ENCODE results near the gene TSPO2. TPM values are rescaled to one million over a fixed set of nuclear protein-coding genes. Genes with fewer than 3 reads are reported as not detected.

TSPO2 gene
- total and polyA plus RNA-seq, 2 donors (not counting 1 experiment from before 2014, with no cell fraction given): not detected

GRCh38 chr6:41045664-41046063, 3.4 kb downstream of the TSPO2 start:
- no peaks in the 10 kb centered on the region for H3K36me3 ChIP-seq (ENCODE audit: control insufficient read depth, insufficient read depth, low read length)
- H3K27ac ChIP-seq (ENCODE audit: insufficient read depth, low read length): no peak overlapping the region
- no peak overlapping the region for H3K9ac ChIP-seq (ENCODE audit: insufficient read depth, low read length)
- peaks cover 2% of the 10 kb centered on the region for H3K27me3 ChIP-seq (ENCODE audit: control insufficient read depth, insufficient read depth, low read length)
- H3K79me2 ChIP-seq (ENCODE audit: control insufficient read depth, insufficient read depth, low read length): no peaks in the 10 kb centered on the region
- TF ChIP-seq CTCF (conservative IDR thresholded peaks at IDR 0.05 in 1 of 2, IDR thresholded peaks at IDR 0.05 in 1 of 2; ENCODE audit: low read depth in 1 of 2, low read length in 2 of 2): no peak
- TF ChIP-seq EZH2 (IDR thresholded peaks at IDR 0.05; ENCODE audit: low read length, missing control alignments): no peak
- H3K4me3 ChIP-seq (replicated peaks in 1 of 4; ENCODE audit: control extremely low read depth in 1 of 4, insufficient read depth in 1 of 4, low read depth in 3 of 4, low read length in 4 of 4): no peak overlapping the region
- DNase-seq (ENCODE audit: low read depth in 2 of 2): no peak
- H4K20me1 ChIP-seq (ENCODE audit: control insufficient read depth, extremely low read depth, insufficient read depth, low read length): no peaks in the 10 kb centered on the region
- H3K4me1 ChIP-seq (ENCODE audit: control insufficient read depth, extremely low read depth, insufficient read depth, low read length): no peaks in the 10 kb centered on the region
- H3K9me3 ChIP-seq (ENCODE audit: control insufficient read depth, insufficient read depth, low read depth, low read length): no peaks in the 10 kb centered on the region
- H2AFZ ChIP-seq (ENCODE audit: low read length): no peak overlapping the region
- no peak overlapping the region for H3K4me2 ChIP-seq (ENCODE audit: extremely low read depth, insufficient read depth, low read length)

- Histone ChIP-seq H3K27ac (ENCODE audit: insufficient read depth, low read length) (no peak overlapping the region), H3K36me3 (ENCODE audit: control insufficient read depth, insufficient read depth, low read length) (no peaks in the 10 kb centered on the region), H3K4me3 (replicated peaks in 1 of 4; ENCODE audit: control extremely low read depth in 1 of 4, insufficient read depth in 1 of 4, low read depth in 3 of 4, low read length in 4 of 4) (no peak overlapping the region), H3K9ac (ENCODE audit: insufficient read depth, low read length) (no peak overlapping the region), H3K79me2 (ENCODE audit: control insufficient read depth, insufficient read depth, low read length) (no peaks in the 10 kb centered on the region), H4K20me1 (ENCODE audit: control insufficient read depth, extremely low read depth, insufficient read depth, low read length) (no peaks in the 10 kb centered on the region), H3K27me3 (ENCODE audit: control insufficient read depth, insufficient read depth, low read length) (peaks cover 2% of the 10 kb centered on the region), H2AFZ (ENCODE audit: low read length) (no peak overlapping the region), H3K9me3 (ENCODE audit: control insufficient read depth, insufficient read depth, low read depth, low read length) (no peaks in the 10 kb centered on the region), H3K4me1 (ENCODE audit: control insufficient read depth, extremely low read depth, insufficient read depth, low read length) (no peaks in the 10 kb centered on the region), H3K4me2 (ENCODE audit: extremely low read depth, insufficient read depth, low read length) (no peak overlapping the region)
- no peak for TF ChIP-seq EZH2 (IDR thresholded peaks at IDR 0.05; ENCODE audit: low read length, missing control alignments)
- no peak for TF ChIP-seq CTCF (conservative IDR thresholded peaks at IDR 0.05 in 1 of 2, IDR thresholded peaks at IDR 0.05 in 1 of 2; ENCODE audit: low read depth in 1 of 2, low read length in 2 of 2)
- DNase-seq (ENCODE audit: low read depth in 2 of 2): no peak
These were observed 3.8 kb downstream of the TSPO2 start for GRCh38 chr6:41046084-41046483.

- Histone ChIP-seq H3K4me2 (ENCODE audit: extremely low read depth, insufficient read depth, low read length) (no peak overlapping the region), H3K79me2 (ENCODE audit: control insufficient read depth, insufficient read depth, low read length) (no peaks in the 10 kb centered on the region), H3K27me3 (ENCODE audit: control insufficient read depth, insufficient read depth, low read length) (peaks cover 2% of the 10 kb centered on the region), H3K9me3 (ENCODE audit: control insufficient read depth, insufficient read depth, low read depth, low read length) (no peaks in the 10 kb centered on the region), H3K4me3 (replicated peaks in 1 of 4; ENCODE audit: control extremely low read depth in 1 of 4, insufficient read depth in 1 of 4, low read depth in 3 of 4, low read length in 4 of 4) (no peak overlapping the region), H4K20me1 (ENCODE audit: control insufficient read depth, extremely low read depth, insufficient read depth, low read length) (no peaks in the 10 kb centered on the region), H2AFZ (ENCODE audit: low read length) (no peak overlapping the region), H3K4me1 (ENCODE audit: control insufficient read depth, extremely low read depth, insufficient read depth, low read length) (no peaks in the 10 kb centered on the region), H3K27ac (ENCODE audit: insufficient read depth, low read length) (no peak overlapping the region), H3K36me3 (ENCODE audit: control insufficient read depth, insufficient read depth, low read length) (no peaks in the 10 kb centered on the region), H3K9ac (ENCODE audit: insufficient read depth, low read length) (no peak overlapping the region)
- no peak for DNase-seq (ENCODE audit: low read depth in 2 of 2)
- TF ChIP-seq EZH2 (IDR thresholded peaks at IDR 0.05; ENCODE audit: low read length, missing control alignments): no peak
- TF ChIP-seq CTCF (conservative IDR thresholded peaks at IDR 0.05 in 1 of 2, IDR thresholded peaks at IDR 0.05 in 1 of 2; ENCODE audit: low read depth in 1 of 2, low read length in 2 of 2): no peak
These were observed 5.0 kb downstream of the TSPO2 start for GRCh38 chr6:41047306-41047705.
